K562 (cell line): Measurements from ENCODE around the gene RRAS. TPM values are rescaled to one million over a fixed set of nuclear protein-coding genes. Genes with fewer than 3 reads are reported as not detected.
A peak's percentile ranks its signal among the peaks of the same experiment; 100 is the strongest.

Experiments
- CREM ChIP-seq: IDR thresholded peaks from 2 replicates; pipeline ENCODE4 v1.6.1; 2014; ENCODE audit warnings: antibody characterized with exemption, low read depth
- DDX20 ChIP-seq: fragments of 450-650 bp; IDR thresholded peaks from 2 replicates; pipeline ENCODE4 v1.6.1; 2016; ENCODE audit warnings: missing genetic modification characterization, low read depth, mild to moderate bottlenecking, missing compliant biosample characterization, moderate library complexity
- FOXJ2 ChIP-seq: fragments of 200-800 bp; sonication (Bioruptor generic); IDR thresholded peaks from 2 replicates; pipeline ENCODE4 v1.6.1; 2016; ENCODE audit warnings: missing genetic modification characterization, missing compliant biosample characterization
- HSF4 ChIP-seq: fragments of 250-450 bp; sonication (Bioruptor Pico); IDR thresholded peaks from 2 replicates; pipeline ENCODE4 v2.1.2; 2022; ENCODE audit warnings: mild to moderate bottlenecking, moderate library complexity, borderline replicate concordance
- MCM3 ChIP-seq: fragments of 450-650 bp; IDR thresholded peaks from 2 replicates; pipeline ENCODE4 v1.6.1; 2016
- PPARD ChIP-seq: fragments of 250-450 bp; sonication (Bioruptor Pico); IDR thresholded peaks from 2 replicates; pipeline ENCODE4 v1.8.0; 2022; ENCODE audit warnings: inconsistent platforms, mild to moderate bottlenecking, moderate library complexity
- RAD21 ChIP-seq, 2 experiments: fragments of 250-450 bp in 1 of 2; fragments of 450-650 bp in 1 of 2; sonication (Bioruptor Pico) in 1 of 2; formaldehyde crosslinking in 1 of 2; IDR thresholded peaks in 1 of 2; conservative IDR thresholded peaks in 1 of 2; 2 replicates each; pipeline versions ENCODE4 v1.4.0 to v1.8.0; 2020 to 2022; ENCODE audit warnings: mild to moderate bottlenecking in 2 of 2, moderate library complexity in 1 of 2
- RBM22 ChIP-seq: fragments of 200-400 bp; formaldehyde crosslinking; IDR thresholded peaks from 2 replicates; pipeline ENCODE4 v1.6.1; 2018; ENCODE audit warnings: low read length, low read depth; ENCODE audit not compliant: poor library complexity, severe bottlenecking
- SIN3B ChIP-seq: fragments of 450-650 bp; IDR thresholded peaks from 2 replicates; pipeline ENCODE4 v1.6.1; 2017; ENCODE audit warnings: low read depth, mild to moderate bottlenecking, moderate library complexity
- SMAD2 ChIP-seq: fragments of 150-350 bp; IDR thresholded peaks from 2 replicates; pipeline ENCODE4 v1.6.1; 2014; ENCODE audit warnings: low read depth, mild to moderate bottlenecking, low read length
- SMAD4 ChIP-seq: fragments of 250-450 bp; sonication (Bioruptor Pico); conservative IDR thresholded peaks from 2 replicates; pipeline ENCODE4 v1.8.0; 2021; ENCODE audit warnings: inconsistent platforms, mild to moderate bottlenecking, moderate library complexity
- SMARCC2 ChIP-seq: fragments of 450-650 bp; IDR thresholded peaks from 2 replicates; pipeline ENCODE4 v1.6.1; 2017; ENCODE audit warnings: antibody characterized with exemption, moderate library complexity, mild to moderate bottlenecking, low read depth
- SNIP1 ChIP-seq: fragments of 450-650 bp; IDR thresholded peaks from 2 replicates; pipeline ENCODE4 v1.7.1; 2017; ENCODE audit warnings: low read depth, mild to moderate bottlenecking
- TEAD2 ChIP-seq: fragments of 450-650 bp; IDR thresholded peaks from 2 replicates; pipeline ENCODE4 v1.6.1; 2016; ENCODE audit warnings: missing genetic modification characterization, control low read depth, missing compliant biosample characterization
- XRCC3 ChIP-seq: fragments of 450-650 bp; IDR thresholded peaks from 2 replicates; pipeline ENCODE4 v1.6.1; 2017; ENCODE audit warnings: mild to moderate bottlenecking, moderate library complexity
- ZC3H11A ChIP-seq: IDR thresholded peaks from 2 replicates; pipeline ENCODE4 v1.6.1; 2012; ENCODE audit warnings: low read depth, low read length, improper control_type of control experiment
- ZMIZ1 ChIP-seq, 2 experiments: fragments of 150-350 bp in 1 of 2; IDR thresholded peaks; 2 replicates each; pipeline ENCODE4 v1.6.1; 2012 to 2016; ENCODE audit warnings: low read depth in 2 of 2, low read length in 2 of 2, mild to moderate bottlenecking in 1 of 2, moderate library complexity in 1 of 2
- ZNF239 ChIP-seq: fragments of 250-450 bp; sonication (Bioruptor Pico); IDR thresholded peaks from 2 replicates; pipeline ENCODE4 v1.4.0; 2020; ENCODE audit warnings: mild to moderate bottlenecking
- ZNF277 ChIP-seq: fragments of 250-450 bp; sonication (Bioruptor Pico); IDR thresholded peaks from 2 replicates; pipeline ENCODE4 v1.8.0; 2022; ENCODE audit warnings: inconsistent platforms, mild to moderate bottlenecking, moderate library complexity, borderline replicate concordance
- ZNF592 ChIP-seq: fragments of 450-650 bp; IDR thresholded peaks from 2 replicates; pipeline ENCODE4 v1.6.1; 2017; ENCODE audit warnings: antibody characterized with exemption, mild to moderate bottlenecking
- polyA plus RNA-seq, 8 experiments: library from polyadenylated mRNA; depleted of rRNA in 4 of 8; stranded (reverse) in 5 of 8; unstranded in 3 of 8; fragments of >200 nt; fragmentation: Nextera tagmentation in 2 of 8; fragmentation: Illumina TruSeq in 1 of 8; extraction: Ambion mirVana in 2 of 8; extraction: Trizol in 1 of 8; gene quantifications; 2 replicates each; pipeline versions ENCODE4 v1.2.1 to v1.2.3, GENCODE V29; 2011 to 2014; ENCODE audit warnings: inconsistent platforms in 1 of 8, missing spikeins in 1 of 8
- total RNA-seq, 7 experiments: library from RNA; depleted of rRNA in 6 of 7; stranded (reverse); fragments of >200 nt in 6 of 7; fragmentation: Illumina TruSeq in 2 of 7; extraction: Trizol in 2 of 7; gene quantifications; 2 replicates each; pipeline versions ENCODE4 v1.2.1 to v1.2.3, GENCODE V29; 2011 to 2021; ENCODE audit warnings: low replicate concordance in 1 of 7

Gene RRAS
- total and polyA plus RNA-seq, 9 of the 15 experiments (the other 6 are each of a cell fraction or from before 2014, with no cell fraction given) = 0.70 to 17.3 (median 8.2) TPM

GRCh38 chr19:49641688-49642491, 1.9 kb upstream of the RRAS start, which contains the start of gene SCAF1 (continued):
- TF ChIP-seq SMAD4 (no peak), MCM3 (no peak), XRCC3 (no peak), RAD21 (CRISPR knock-in tag; conservative IDR thresholded peaks at IDR 0.05 in 1 of 2, IDR thresholded peaks at IDR 0.05 in 1 of 2) (0 out of 4 replicates have a peak, but pooled peaks of 1 of the 2 experiments have one; percentile 6), TEAD2 (no peak), RBM22 (no peak), SIN3B (no peak), ZMIZ1 (IDR thresholded peaks at IDR 0.05; ENCODE audit: low read depth in 2 of 2, low read length in 2 of 2) (no peak), ZNF277 (CRISPR knock-in tag) (no peak), FOXJ2 (tag) (peak; percentile 82), SMARCC2 (no peak), SNIP1 (no peak), PPARD (CRISPR knock-in tag) (no peak), CREM (peak; percentile 98), HSF4 (CRISPR knock-in tag) (no peak), ZNF239 (no peak), ZNF592 (peak; percentile 81), DDX20 (no peak), ZC3H11A (no peak), SMAD2 (no peak)
